CD4-positive, alpha-beta T cell treated with Interleukin-12 subunit alpha and Interleukin-12 subunit beta, for 1 hour (primary cell): Measurements from ENCODE around the gene MILR1.
"Not testable (repeated sequence)": the region's sequence is repeated elsewhere in the genome, so short reads cannot be mapped to it uniquely, and the experiment has no call there.

Experiments
- DNase-seq: peaks from one replicate; pipeline ENCODE4 v3.0.0-alpha.2; 2020

MILR1 gene

DNA sequence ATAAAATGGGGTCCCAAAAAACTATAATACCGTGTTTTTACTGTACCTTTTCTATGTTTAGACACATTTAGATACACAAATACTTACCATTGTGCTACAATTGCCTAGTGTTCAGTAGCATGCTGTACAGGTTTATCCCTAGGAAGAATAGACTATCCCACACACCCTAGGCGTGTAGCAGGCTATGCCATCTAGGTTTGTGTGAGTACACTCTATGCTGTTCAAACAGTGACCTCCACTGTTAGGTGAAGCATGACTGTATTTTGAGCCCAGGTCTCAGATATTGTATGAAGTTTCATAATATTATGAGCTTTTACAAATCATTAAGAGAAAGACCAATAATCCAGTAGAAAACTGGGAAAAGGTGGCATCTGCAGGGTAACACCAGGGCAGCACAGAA, 23.6 kb downstream of the MILR1 start:
- no peak for DNase-seq

DNA sequence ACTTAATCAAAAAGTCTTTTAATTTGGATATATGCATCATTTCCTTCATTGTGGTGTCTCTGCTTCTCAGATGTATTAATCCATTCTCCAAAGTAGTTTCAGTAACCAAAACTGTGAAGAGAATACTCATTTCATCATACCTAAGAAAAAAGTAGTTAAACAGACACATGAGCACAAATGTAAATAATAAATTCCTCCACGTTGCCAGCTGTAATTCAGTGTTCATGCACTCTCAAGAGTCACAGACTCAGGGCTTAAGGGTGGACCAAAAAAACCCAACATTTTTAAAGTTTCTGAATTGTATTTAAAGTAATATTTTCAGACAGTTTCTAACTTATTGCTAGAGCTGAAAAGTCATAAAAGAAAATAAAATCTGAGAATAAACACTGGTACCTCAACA, 28.9 kb downstream of the MILR1 start:
- no peak for DNase-seq

- no peak for DNase-seq
These were observed 32.0 kb downstream of the MILR1 start for GRCh38 chr17:64480951-64481350.

DNA sequence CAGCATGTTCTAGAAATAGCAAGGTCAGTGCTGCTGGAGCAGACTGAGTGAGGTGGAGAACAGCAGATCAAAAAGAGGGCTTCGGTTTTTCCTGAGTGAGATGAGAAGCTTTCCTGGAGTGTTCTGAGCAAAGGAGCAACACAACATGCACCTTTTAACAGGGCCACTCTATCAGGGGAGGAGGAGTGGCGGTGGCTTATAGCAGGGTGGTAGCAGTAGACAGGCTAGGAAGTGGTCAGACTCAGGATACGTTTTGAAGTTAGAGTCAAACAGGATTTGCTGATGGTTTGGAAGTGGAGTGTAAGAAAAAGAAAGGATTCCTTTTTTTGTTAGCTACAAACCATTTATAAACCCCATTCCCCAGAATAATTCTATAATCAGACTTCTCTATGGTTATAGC, 35.5 kb downstream of the MILR1 start:
- DNase-seq = no peak

DNA sequence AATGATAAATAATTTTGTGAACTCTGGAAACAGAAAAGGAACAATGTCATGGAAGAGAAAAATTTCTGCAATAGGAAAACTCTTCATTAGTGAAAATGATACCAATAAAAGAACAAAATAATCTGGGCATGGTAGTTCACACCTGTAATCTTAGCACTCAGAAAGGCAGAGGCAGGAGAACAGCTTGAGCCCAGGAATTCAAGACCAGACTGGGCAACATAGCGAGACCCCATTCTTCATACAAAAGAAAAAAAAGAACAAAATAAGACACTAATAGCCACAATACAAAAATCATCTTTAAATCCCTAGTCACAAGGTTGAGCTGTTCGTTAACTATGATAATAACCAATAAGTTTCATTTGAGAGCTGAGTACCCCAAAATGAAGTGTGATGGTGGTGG, 39.4 kb downstream of the MILR1 start:
- no peak for DNase-seq

DNA sequence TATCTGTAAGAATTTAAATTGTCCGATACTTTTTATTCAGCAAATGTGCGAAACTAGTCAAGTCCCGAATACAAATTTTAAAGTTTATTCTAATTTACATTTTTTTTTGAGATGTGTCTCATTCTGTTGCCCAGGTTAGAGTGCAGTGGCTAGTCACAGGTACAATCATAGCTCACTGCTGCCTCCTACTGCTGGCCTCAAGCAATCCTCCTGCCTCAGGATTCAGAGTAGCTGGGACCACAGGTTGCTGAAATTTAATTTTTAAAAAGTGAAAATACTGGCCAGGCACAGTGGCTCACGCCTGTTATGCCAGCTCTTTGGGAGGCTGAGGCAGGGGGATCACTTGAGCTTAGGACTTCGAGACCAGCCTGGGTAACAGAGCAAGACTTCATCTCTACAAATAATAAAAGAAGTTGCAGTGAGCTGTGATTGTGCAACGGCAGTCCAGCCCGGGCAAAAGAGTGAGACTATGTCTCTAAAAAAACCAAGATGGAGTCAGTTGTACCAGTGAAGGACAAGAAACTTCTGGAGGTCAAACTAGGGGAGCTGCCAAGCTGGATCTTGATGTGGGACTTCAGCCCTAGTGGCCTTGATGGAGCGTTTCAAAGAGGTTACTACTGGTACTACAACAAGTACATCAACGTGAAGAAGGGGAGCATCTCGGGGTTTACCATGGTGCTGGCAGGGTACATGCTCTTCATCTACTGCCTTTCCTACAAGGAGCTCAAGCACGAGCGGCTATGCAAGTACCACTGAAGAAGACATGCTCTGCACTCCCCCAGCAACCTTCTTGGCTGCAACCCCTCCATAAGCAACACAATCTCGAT, 42.3 kb downstream of the MILR1 start:
- DNase-seq = peak; percentile 68

DNA sequence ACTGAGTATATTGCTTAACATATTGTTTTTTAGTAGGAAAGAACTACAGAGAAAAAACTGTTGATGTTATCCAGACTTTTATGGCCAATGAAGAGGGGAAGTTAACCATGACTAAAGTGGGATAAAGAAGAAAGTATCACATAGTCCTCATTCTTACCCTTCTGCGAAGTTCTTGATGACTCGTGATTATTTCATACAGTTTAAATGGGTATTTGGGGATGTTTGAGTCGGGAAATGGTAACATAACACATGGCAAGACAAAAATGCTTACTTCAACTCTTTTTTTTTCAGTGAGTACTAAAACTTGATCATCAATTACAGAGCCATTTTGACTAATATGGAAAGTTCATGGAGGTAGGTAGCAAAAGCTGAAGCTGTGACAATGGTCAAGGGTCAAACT, 43.1 kb downstream of the MILR1 start:
- DNase-seq = no peak

GRCh38 chr17:64492481-64493109, 43.7 kb downstream of the MILR1 start:
- peak; percentile 77 for DNase-seq

DNA sequence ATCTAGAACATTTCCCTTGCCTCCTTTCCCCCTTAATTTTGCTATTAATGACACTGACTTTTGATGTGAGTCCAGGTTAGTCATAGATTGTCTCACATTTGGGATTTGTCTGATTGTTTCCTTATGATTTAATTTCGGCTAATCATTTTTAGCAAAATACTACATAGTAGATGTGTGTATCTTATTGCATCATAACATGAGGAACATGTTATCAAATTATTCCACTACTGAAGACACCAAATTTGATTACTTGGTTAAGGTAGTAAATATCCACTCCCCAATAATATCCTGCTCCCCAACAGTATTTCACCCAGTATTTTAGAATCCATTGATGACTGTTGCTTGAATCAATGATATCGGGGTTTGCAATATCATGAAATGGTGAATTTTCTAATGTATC, 45.2 kb downstream of the MILR1 start:
- DNase-seq = no peak

- DNase-seq = not testable (repeated sequence)
These were observed 46.4 kb downstream of the MILR1 start for GRCh38 chr17:64495300-64495699.

- DNase-seq = no peak
These were observed 47.5 kb downstream of the MILR1 start for GRCh38 chr17:64496348-64496785.

GRCh38 chr17:64496786-64497564, 48.1 kb downstream of the MILR1 start, which contains the start of gene POLG2:
Gene POLG2 (minus strand): TSS chr17:64497054. CDS start chr17:64496968, 86 bp downstream.
- peak; percentile 97 for DNase-seq

- no peak for DNase-seq
These were observed 48.7 kb downstream of the MILR1 start for GRCh38 chr17:64497565-64498035.

- DNase-seq = no peak
These were observed 49.6 kb downstream of the MILR1 start for GRCh38 chr17:64498308-64499203.

- no peak for DNase-seq
These were observed 51.0 kb downstream of the MILR1 start for GRCh38 chr17:64499805-64500486.

- DNase-seq = no peak
These were observed 51.6 kb downstream of the MILR1 start for GRCh38 chr17:64500487-64500859.

DNA sequence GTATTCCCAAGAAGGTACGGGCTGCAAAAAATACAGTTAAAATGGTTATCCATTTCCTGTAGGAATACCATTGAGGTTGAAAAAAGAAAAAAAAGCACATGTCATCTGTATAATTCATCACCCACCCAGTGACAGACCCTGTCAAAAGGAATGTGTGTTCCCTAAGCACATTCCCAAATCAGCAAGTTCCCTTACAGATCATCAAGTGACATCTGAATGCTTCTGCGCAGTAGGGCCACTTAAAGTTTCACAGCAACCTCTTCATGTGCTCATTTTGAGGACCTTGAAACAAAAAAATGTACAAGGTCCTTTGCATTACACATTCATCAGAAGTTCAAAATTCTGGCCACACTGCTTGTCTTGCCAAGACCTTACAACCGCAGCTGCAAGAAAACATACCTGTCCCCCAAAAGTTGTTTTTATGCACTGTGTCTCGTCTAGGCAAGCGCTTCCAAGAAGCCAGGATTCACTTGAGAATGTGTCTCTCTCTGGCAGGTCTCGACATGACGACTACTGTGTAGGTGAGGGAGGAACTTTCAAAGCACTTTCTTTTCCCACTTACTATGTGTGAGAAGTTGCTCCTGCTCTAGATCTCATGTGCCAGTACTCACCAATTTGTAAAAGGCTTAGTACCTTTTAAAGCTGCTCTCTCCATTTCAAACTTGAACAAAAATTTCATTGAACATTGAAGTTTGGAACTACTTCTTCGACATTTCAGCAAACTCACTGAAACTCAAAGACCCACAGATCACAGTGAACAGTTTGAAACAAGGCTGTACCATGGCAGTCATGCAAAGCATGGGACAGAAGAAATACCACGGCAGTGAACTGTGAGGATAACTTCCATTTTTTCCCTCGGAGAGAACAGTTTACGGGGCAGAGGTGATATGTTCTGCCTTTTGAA, 52.2 kb downstream of the MILR1 start:
- DNase-seq = no peak

DNA sequence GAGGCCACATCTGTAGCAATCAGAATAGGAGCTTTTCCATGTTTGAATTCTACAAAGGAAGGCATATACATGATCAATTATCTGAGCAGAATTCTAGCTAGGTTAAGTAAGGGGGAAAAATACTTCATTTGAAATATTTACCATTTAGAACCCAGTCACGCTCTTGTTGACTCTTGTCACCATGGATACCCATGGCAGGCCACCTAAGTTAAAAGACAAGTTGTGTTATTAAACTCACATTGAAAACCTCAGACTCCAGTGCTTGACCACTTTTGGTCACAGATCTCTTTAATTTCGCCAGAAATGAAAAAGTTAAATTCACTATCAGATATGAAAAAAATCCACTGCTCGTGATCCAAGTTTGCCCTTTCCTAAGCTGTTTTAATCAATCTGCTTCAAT, 53.1 kb downstream of the MILR1 start:
- DNase-seq = no peak

DNA sequence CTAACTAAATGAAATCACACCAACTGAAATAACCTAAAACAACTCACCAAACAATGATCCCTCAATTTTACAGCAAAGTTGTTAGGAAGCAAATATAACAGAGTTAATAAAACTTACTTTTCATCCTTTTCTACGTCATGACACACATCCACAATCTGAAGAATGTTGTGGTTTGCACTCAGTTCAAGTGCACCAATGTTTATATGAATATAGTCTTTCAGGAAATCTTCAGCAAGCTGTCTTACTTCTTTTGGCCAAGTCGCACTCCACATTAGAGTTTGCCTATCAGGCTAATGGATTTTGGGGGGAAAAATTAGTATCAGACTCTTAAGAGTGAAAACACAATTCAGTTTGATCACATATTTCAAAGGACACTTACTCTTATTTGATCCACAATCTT, 53.9 kb downstream of the MILR1 start:
- DNase-seq = no peak

GRCh38 chr17:64503341-64503740, 54.4 kb downstream of the MILR1 start:
- DNase-seq = no peak
